HG03060 (cell line): Measurements from ENCODE around the gene PKP1.

Experiments
- ATAC-seq: cut with Tn5 transposase; IDR thresholded peaks from one replicate; pipeline ENCODE4 v1.9.1; 2021; ENCODE audit warnings: low read depth, moderate number of reproducible peaks; ENCODE audit not compliant: unreplicated experiment

PKP1 gene

GRCh38 chr1:201360901-201361651 lies 77.8 kb downstream of the PKP1 start:
- no peak for ATAC-seq

- no peak for ATAC-seq
Measured at GRCh38 chr1:201361652-201362504, 78.6 kb downstream of the PKP1 start.

- ATAC-seq = no peak
Measured at GRCh38 chr1:201362906-201363305, 79.6 kb downstream of the PKP1 start.

- no peak for ATAC-seq
Measured at GRCh38 chr1:201363467-201363866, 80.2 kb downstream of the PKP1 start.

- ATAC-seq = no peak
Measured at GRCh38 chr1:201364808-201365105, 81.5 kb downstream of the PKP1 start.

- ATAC-seq = no peak
Measured at GRCh38 chr1:201365251-201365650, 81.9 kb downstream of the PKP1 start.

- no peak for ATAC-seq
Measured at GRCh38 chr1:201366696-201367095, 83.4 kb downstream of the PKP1 start.

- no peak for ATAC-seq
Measured at GRCh38 chr1:201369209-201369608, 85.9 kb downstream of the PKP1 start.

- no peak for ATAC-seq
Measured at GRCh38 chr1:201370500-201370899, 87.2 kb downstream of the PKP1 start.

GRCh38 chr1:201371276-201371675 lies 88.0 kb downstream of the PKP1 start:
- no peak for ATAC-seq

- no peak for ATAC-seq
Measured at GRCh38 chr1:201371792-201372191, 88.5 kb downstream of the PKP1 start.

- ATAC-seq = no peak
Measured at GRCh38 chr1:201374364-201374763, 91.1 kb downstream of the PKP1 start.

- no peak for ATAC-seq
Measured at GRCh38 chr1:201375169-201375568, 91.9 kb downstream of the PKP1 start.

- ATAC-seq = no peak
Measured at GRCh38 chr1:201376107-201376463, 92.8 kb downstream of the PKP1 start.

- ATAC-seq = no peak
Measured at GRCh38 chr1:201376464-201377374, 93.4 kb downstream of the PKP1 start.

- ATAC-seq = no peak
Measured at GRCh38 chr1:201377611-201378092, 94.3 kb downstream of the PKP1 start, which contains the start of gene TNNT2. Gene TNNT2 (minus strand): TSS chr1:201377680. CDS start chr1:201373254, 4,426 bp downstream.

- no peak for ATAC-seq
Measured at GRCh38 chr1:201378804-201379203, 95.5 kb downstream of the PKP1 start.

- no peak for ATAC-seq
Measured at GRCh38 chr1:201379733-201380242, 96.5 kb downstream of the PKP1 start.

- ATAC-seq = no peak
Measured at GRCh38 chr1:201381130-201381529, 97.8 kb downstream of the PKP1 start.
